Esophagus squamous epithelium (tissue), 5 donors: Measurements from ENCODE around the gene HOXC13. TPM values are rescaled to one million over a fixed set of nuclear protein-coding genes. Genes with fewer than 3 reads are reported as not detected.

ENCODE experiments used
- DNase-seq: peaks from one replicate; lab custom pipeline; 2025; lab: John Stamatoyannopoulos, UW
- H3K27ac ChIP-seq, 4 donors: fragments of 200-600 bp; sonication (generic); one replicate each; pipeline ENCODE4 v1.5.1; 2016 to 2019; ENCODE audit warnings: mild to moderate bottlenecking in 1 of 4
- H3K27me3 ChIP-seq, 4 donors: fragments of 200-600 bp; sonication (generic); 1 replicate in 3 of 4; 2 replicates in 1 of 4; pipeline versions ENCODE4 v1.5.1 to v1.6.0; 2017 to 2021; ENCODE audit warnings: antibody characterized with exemption in 1 of 4
- H3K36me3 ChIP-seq, 3 donors: fragments of 200-600 bp; sonication (generic); one replicate each; pipeline ENCODE4 v1.5.1; 2016 to 2019
- H3K4me1 ChIP-seq, 3 donors: fragments of 200-600 bp; sonication (generic); one replicate each; pipeline ENCODE4 v1.5.1; 2017 to 2019
- H3K4me3 ChIP-seq, 4 donors: fragments of 200-600 bp; sonication (generic); 1 replicate in 3 of 4; 2 replicates in 1 of 4; pipeline ENCODE4 v1.5.1; 2016 to 2019; ENCODE audit warnings: mild to moderate bottlenecking in 2 of 4, moderate library complexity in 1 of 4
- H3K9me3 ChIP-seq, 3 donors: fragments of 200-600 bp; sonication (generic); one replicate each; pipeline ENCODE4 v1.5.1; 2016 to 2019
- POLR2A ChIP-seq, 4 donors: fragments of 450-650 bp; IDR thresholded peaks; one replicate each; pipeline ENCODE4 v1.6.1; 2017; ENCODE audit warnings: antibody characterized with exemption in 4 of 4, mild to moderate bottlenecking in 4 of 4, moderate library complexity in 3 of 4
- WGBS, 2 donors: methylation state at CpG; one replicate each; pipeline ENCODE4 v1.1.5; 2018; 5-methylcytosine and 5-hydroxymethylcytosine counted together
- intact Hi-C: fragments of 100-400 bp; cut with DNase I; formaldehyde crosslinking; loops from one replicate; pipeline ENCODE4 v1.15.0; 2022
- total RNA-seq, 4 donors: library from RNA; depleted of rRNA; stranded (reverse); fragments of >200 nt; gene quantifications; one replicate each; pipeline ENCODE4 v1.1.0, GENCODE V29; 2016
- TF ChIP-seq, protein P1 (sequence below), 6 experiments: fragments of 450-650 bp in 4 of 6; fragments of 200-600 bp in 2 of 6; sonication (generic) in 2 of 6; IDR thresholded peaks; one replicate each; pipeline ENCODE4 v1.5.1; 2016 to 2019; ENCODE audit warnings: antibody characterized with exemption in 6 of 6, mild to moderate bottlenecking in 4 of 6, moderate library complexity in 4 of 6
- donor health status: DM: yes; HTN: yes; CAD: no.

The HOXC13 gene
- under 1 TPM in 1 of 4 donors, not detected in 3; 0.83 TPM for total RNA-seq

- Histone ChIP-seq H3K4me1 (peaks cover 10 to 35% (median 17%) of the 10 kb centered on the region in 3 donors), H3K36me3 (no peaks in the 10 kb centered on the region), H3K9me3 (no peaks in the 10 kb centered on the region), H3K27ac (no peak within 1 kb of the TSS), H3K27me3 (peaks cover 32 to 100% (median 55%) of the 10 kb centered on the region in 4 donors), H3K4me3 (peak within 1 kb of the TSS in 2 of 4 donors; percentile 15 to 55)
- no peak for TF ChIP-seq POLR2A (IDR thresholded peaks at IDR 0.05)
- TF ChIP-seq, protein P1, sequence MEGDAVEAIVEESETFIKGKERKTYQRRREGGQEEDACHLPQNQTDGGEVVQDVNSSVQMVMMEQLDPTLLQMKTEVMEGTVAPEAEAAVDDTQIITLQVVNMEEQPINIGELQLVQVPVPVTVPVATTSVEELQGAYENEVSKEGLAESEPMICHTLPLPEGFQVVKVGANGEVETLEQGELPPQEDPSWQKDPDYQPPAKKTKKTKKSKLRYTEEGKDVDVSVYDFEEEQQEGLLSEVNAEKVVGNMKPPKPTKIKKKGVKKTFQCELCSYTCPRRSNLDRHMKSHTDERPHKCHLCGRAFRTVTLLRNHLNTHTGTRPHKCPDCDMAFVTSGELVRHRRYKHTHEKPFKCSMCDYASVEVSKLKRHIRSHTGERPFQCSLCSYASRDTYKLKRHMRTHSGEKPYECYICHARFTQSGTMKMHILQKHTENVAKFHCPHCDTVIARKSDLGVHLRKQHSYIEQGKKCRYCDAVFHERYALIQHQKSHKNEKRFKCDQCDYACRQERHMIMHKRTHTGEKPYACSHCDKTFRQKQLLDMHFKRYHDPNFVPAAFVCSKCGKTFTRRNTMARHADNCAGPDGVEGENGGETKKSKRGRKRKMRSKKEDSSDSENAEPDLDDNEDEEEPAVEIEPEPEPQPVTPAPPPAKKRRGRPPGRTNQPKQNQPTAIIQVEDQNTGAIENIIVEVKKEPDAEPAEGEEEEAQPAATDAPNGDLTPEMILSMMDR (IDR thresholded peaks at IDR 0.05) = no peak
- no peak for DNase-seq
- intact Hi-C loops = no loop called here
- WGBS, 2 donors = 7 to 15% methylated on average over 15 to 20 of the region's 56 CpGs
These were observed at the start of gene HOXC13 for GRCh38 chr12:53938326-53939140. TSS of gene HOXC13 (plus strand) at chr12:53938831. CDS start at chr12:53938907, 76 bp downstream.

GRCh38 chr12:53890081-53890480 is 48.5 kb upstream of the HOXC13 start:
- DNase-seq = no peak
- Histone ChIP-seq H3K4me1 (no peaks in the 10 kb centered on the region), H3K27ac (no peak overlapping the region), H3K27me3 (peaks cover 0 to 87% (median 0%) of the 10 kb centered on the region in 4 donors), H3K36me3 (no peaks in the 10 kb centered on the region), H3K4me3 (no peak overlapping the region), H3K9me3 (no peaks in the 10 kb centered on the region)
- WGBS, 2 donors = 93 to 95% methylated on average over 3 of the region's 3 CpGs
- TF ChIP-seq, protein P1 (IDR thresholded peaks at IDR 0.05) = no peak
- no peak for TF ChIP-seq POLR2A (IDR thresholded peaks at IDR 0.05)
- intact Hi-C loops = no loop called here

GRCh38 chr12:53892762-53893395 is 45.8 kb upstream of the HOXC13 start:
- DNase-seq = no peak
- Histone ChIP-seq H3K9me3 (no peaks in the 10 kb centered on the region), H3K27me3 (peaks cover 0 to 89% (median 0%) of the 10 kb centered on the region in 4 donors), H3K4me1 (no peaks in the 10 kb centered on the region), H3K36me3 (no peaks in the 10 kb centered on the region), H3K27ac (no peak overlapping the region), H3K4me3 (no peak overlapping the region)
- intact Hi-C loops = no loop called here
- no peak for TF ChIP-seq POLR2A (IDR thresholded peaks at IDR 0.05)
- TF ChIP-seq, protein P1 (IDR thresholded peaks at IDR 0.05) = no peak
- 68 to 91% methylated on average over 3 of the region's 3 CpGs for WGBS, 2 donors

GRCh38 chr12:53899230-53899629 is 39.4 kb upstream of the HOXC13 start:
- no peak for TF ChIP-seq POLR2A (IDR thresholded peaks at IDR 0.05)
- TF ChIP-seq, protein P1 (IDR thresholded peaks at IDR 0.05) = no peak
- no peaks in the 10 kb centered on the region for H3K9me3 ChIP-seq
- intact Hi-C loops = no loop called here
- WGBS, 2 donors = 55 to 75% methylated on average over 1 of the region's 1 CpG
- no peak overlapping the region for H3K4me3 ChIP-seq
- H3K36me3 ChIP-seq = no peaks in the 10 kb centered on the region
- no peak overlapping the region for H3K27ac ChIP-seq
- H3K27me3 ChIP-seq = peaks cover 0 to 100% (median 0%) of the 10 kb centered on the region in 4 donors
- no peak for DNase-seq
- no peaks in the 10 kb centered on the region for H3K4me1 ChIP-seq

- TF ChIP-seq, protein P1 (IDR thresholded peaks at IDR 0.05) = no peak
- no peak for TF ChIP-seq POLR2A (IDR thresholded peaks at IDR 0.05)
- 51 to 83% methylated on average over 3 of the region's 3 CpGs for WGBS, 2 donors
- H3K9me3 ChIP-seq = no peaks in the 10 kb centered on the region
- no peak overlapping the region for H3K27ac ChIP-seq
- peaks cover 0 to 93% (median 2%) of the 10 kb centered on the region in 4 donors for H3K27me3 ChIP-seq
- no peak for DNase-seq
- no peak overlapping the region for H3K4me3 ChIP-seq
- no peaks in the 10 kb centered on the region for H3K4me1 ChIP-seq
- H3K36me3 ChIP-seq = no peaks in the 10 kb centered on the region
- intact Hi-C loops = no loop called here
These were observed 31.5 kb upstream of the HOXC13 start for GRCh38 chr12:53907103-53907502.
